ENCODE data around the gene FYN. TPM values are rescaled to one million over a fixed set of nuclear protein-coding genes. Genes with fewer than 3 reads are reported as not detected.

Gene FYN
- total RNA-seq, 1 experiment from 2014 or later = 18.5 TPM

DNA sequence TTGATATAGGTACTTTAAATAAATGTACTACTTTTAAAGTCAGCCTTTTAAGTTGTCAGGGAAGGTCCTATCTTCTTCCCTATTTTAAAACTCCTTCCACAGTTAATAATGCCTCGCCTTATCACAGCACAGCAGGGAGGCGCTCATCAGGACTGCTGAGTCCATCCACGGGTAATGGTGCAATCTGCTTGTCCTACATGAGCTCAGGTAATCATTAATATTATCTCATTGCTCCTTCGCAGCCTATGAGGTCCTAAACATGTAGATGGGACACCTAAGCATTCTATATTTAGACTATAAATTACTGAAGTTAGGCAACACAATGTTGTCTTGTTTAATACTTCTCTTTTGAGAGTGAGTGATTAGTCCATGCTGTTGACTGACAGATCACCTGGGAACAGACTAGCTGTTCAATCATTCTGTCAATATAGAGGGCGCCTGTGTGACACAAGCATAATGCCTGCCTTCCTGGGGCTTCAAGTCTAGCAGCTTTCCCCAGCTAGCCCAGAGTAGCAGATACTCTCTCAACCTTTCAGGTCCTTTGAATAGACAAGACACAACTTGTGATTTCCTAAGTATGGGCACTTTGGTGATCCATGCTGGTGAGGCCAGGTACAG is 91.0 kb downstream of the FYN start:
- H3K27me3 ChIP-seq (ENCODE audit: insufficient read depth, low read length) = no peaks in the 10 kb centered on the region
- H3K9me3 ChIP-seq (ENCODE audit: control insufficient read depth in 1 of 2, insufficient read depth in 1 of 2, low read depth in 1 of 2, low read length in 2 of 2) = no peaks in the 10 kb centered on the region
- ChIA-PET CTCF (no interaction called here), POLR2A (no interaction called here), RAD21 (ENCODE audit: low non-redundant PET in 1 of 2, low total read pairs in 2 of 2, uncharacterized antibody in 2 of 2, unreplicated experiment in 2 of 2) (no interaction called here)
- H4K20me1 ChIP-seq (ENCODE audit: insufficient read depth) = no peaks in the 10 kb centered on the region
- H3K27ac ChIP-seq (ENCODE audit: low read depth, low read length) = no peak overlapping the region
- intact Hi-C loops (cut with micrococcal nuclease) = no loop called here
- no peaks in the 10 kb centered on the region for H3K9me2 ChIP-seq (ENCODE audit: insufficient read depth)
- ATAC-seq = no peak
- H3K9ac ChIP-seq (ENCODE audit: low read length) = no peak overlapping the region
- H3K79me2 ChIP-seq (ENCODE audit: insufficient read depth, low read length) = no peaks in the 10 kb centered on the region
- no peak overlapping the region for H3K4me3 ChIP-seq (replicated peaks in 1 of 2; ENCODE audit: low read depth in 1 of 2, low read length in 2 of 2)
- no peaks in the 10 kb centered on the region for H3K36me3 ChIP-seq (ENCODE audit: control insufficient read depth in 1 of 2, insufficient read depth in 2 of 2, low read length in 2 of 2)
- no peak overlapping the region for H3K4me2 ChIP-seq (ENCODE audit: low read length)
- no peak overlapping the region for H2AFZ ChIP-seq (ENCODE audit: low read depth, low read length, poor library complexity, severe bottlenecking)
- no TSS peak for BruUV-seq (replicated peaks)
- TF ChIP-seq CEBPB (IDR thresholded peaks at IDR 0.05; ENCODE audit: low read depth) = no peak
- no peak for DNase-seq (ENCODE audit: low read depth, low spot score)
- H3K4me1 ChIP-seq (ENCODE audit: control insufficient read depth in 1 of 2, insufficient read depth in 2 of 2, low read length in 2 of 2) = no peaks in the 10 kb centered on the region

DNA sequence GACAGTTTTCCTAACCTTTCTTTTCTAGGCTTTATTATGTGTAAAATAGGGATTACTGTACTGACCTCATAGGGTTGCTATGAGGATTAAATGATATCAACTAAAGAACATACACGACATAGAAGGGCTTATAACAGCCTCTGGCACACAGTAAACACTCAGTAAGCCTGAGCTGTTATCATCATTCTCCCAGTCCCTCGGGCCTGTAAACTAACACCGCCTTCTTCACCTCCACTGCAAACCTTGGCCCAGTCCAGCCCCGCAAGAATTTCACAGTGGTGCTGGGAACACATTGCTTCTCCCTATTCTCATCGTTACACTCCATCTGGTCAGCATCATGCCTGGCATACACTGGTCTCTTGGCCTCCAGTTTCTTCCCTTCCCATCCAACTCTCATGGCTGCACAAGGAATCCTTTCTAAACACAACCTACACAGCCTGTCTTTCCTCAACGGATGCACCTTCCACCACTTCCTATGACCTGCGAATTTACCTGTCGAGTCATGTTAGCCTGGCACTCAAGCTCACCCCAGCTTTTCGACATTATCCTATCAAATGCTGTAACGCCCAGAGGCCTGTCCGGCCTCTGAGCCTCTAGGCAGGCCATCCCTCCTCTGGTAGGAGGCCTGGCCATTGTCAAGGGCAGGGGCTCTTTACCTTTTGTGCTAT is 92.1 kb downstream of the FYN start:
- Histone ChIP-seq H3K4me2 (ENCODE audit: low read length) (no peak overlapping the region), H3K4me3 (replicated peaks in 1 of 2; ENCODE audit: low read depth in 1 of 2, low read length in 2 of 2) (no peak overlapping the region), H3K9me2 (ENCODE audit: insufficient read depth) (no peaks in the 10 kb centered on the region), H3K9me3 (ENCODE audit: control insufficient read depth in 1 of 2, insufficient read depth in 1 of 2, low read depth in 1 of 2, low read length in 2 of 2) (no peaks in the 10 kb centered on the region), H3K36me3 (ENCODE audit: control insufficient read depth in 1 of 2, insufficient read depth in 2 of 2, low read length in 2 of 2) (no peaks in the 10 kb centered on the region), H2AFZ (ENCODE audit: low read depth, low read length, poor library complexity, severe bottlenecking) (no peak overlapping the region), H3K4me1 (ENCODE audit: control insufficient read depth in 1 of 2, insufficient read depth in 2 of 2, low read length in 2 of 2) (no peaks in the 10 kb centered on the region), H4K20me1 (ENCODE audit: insufficient read depth) (no peaks in the 10 kb centered on the region), H3K27ac (ENCODE audit: low read depth, low read length) (no peak overlapping the region), H3K9ac (ENCODE audit: low read length) (no peak overlapping the region), H3K79me2 (ENCODE audit: insufficient read depth, low read length) (no peaks in the 10 kb centered on the region), H3K27me3 (ENCODE audit: insufficient read depth, low read length) (no peaks in the 10 kb centered on the region)
- ATAC-seq = no peak
- ChIA-PET CTCF (no interaction called here), POLR2A (no interaction called here), RAD21 (ENCODE audit: low non-redundant PET in 1 of 2, low total read pairs in 2 of 2, uncharacterized antibody in 2 of 2, unreplicated experiment in 2 of 2) (no interaction called here)
- DNase-seq (ENCODE audit: low read depth, low spot score) = no peak
- intact Hi-C loops (cut with micrococcal nuclease) = no loop called here
- no TSS peak for BruUV-seq (replicated peaks)
- TF ChIP-seq, protein P1, sequence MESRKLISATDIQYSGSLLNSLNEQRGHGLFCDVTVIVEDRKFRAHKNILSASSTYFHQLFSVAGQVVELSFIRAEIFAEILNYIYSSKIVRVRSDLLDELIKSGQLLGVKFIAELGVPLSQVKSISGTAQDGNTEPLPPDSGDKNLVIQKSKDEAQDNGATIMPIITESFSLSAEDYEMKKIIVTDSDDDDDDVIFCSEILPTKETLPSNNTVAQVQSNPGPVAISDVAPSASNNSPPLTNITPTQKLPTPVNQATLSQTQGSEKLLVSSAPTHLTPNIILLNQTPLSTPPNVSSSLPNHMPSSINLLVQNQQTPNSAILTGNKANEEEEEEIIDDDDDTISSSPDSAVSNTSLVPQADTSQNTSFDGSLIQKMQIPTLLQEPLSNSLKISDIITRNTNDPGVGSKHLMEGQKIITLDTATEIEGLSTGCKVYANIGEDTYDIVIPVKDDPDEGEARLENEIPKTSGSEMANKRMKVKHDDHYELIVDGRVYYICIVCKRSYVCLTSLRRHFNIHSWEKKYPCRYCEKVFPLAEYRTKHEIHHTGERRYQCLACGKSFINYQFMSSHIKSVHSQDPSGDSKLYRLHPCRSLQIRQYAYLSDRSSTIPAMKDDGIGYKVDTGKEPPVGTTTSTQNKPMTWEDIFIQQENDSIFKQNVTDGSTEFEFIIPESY (IDR thresholded peaks at IDR 0.05; ENCODE audit: extremely low read depth, insufficient replicate concordance, low read length) = no peak
- TF ChIP-seq RAD21 (IDR thresholded peaks at IDR 0.05; ENCODE audit: low read depth) (no peak), FOSL1 (IDR thresholded peaks at IDR 0.05; ENCODE audit: low read depth) (no peak), EGR1 (IDR thresholded peaks at IDR 0.05; ENCODE audit: low read depth) (no peak), ZFX (IDR thresholded peaks at IDR 0.05) (no peak), YY1 (IDR thresholded peaks at IDR 0.05; ENCODE audit: extremely low read depth, insufficient replicate concordance, low read depth, low read length) (no peak), JUND (IDR thresholded peaks at IDR 0.05) (no peak), CEBPB (IDR thresholded peaks at IDR 0.05; ENCODE audit: low read depth) (no peak), EZH2phosphoT487 (IDR thresholded peaks at IDR 0.05; ENCODE audit: borderline replicate concordance) (no peak), POLR2AphosphoS5 (IDR thresholded peaks at IDR 0.05; ENCODE audit: low read depth, low read length) (no peak)
- TF ChIP-seq, protein P2, sequence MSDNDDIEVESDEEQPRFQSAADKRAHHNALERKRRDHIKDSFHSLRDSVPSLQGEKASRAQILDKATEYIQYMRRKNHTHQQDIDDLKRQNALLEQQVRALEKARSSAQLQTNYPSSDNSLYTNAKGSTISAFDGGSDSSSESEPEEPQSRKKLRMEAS (IDR thresholded peaks at IDR 0.05) = no peak
- TF ChIP-seq, protein P3, sequence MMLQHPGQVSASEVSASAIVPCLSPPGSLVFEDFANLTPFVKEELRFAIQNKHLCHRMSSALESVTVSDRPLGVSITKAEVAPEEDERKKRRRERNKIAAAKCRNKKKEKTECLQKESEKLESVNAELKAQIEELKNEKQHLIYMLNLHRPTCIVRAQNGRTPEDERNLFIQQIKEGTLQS (IDR thresholded peaks at IDR 0.05) = no peak
- TF ChIP-seq, protein P4, sequence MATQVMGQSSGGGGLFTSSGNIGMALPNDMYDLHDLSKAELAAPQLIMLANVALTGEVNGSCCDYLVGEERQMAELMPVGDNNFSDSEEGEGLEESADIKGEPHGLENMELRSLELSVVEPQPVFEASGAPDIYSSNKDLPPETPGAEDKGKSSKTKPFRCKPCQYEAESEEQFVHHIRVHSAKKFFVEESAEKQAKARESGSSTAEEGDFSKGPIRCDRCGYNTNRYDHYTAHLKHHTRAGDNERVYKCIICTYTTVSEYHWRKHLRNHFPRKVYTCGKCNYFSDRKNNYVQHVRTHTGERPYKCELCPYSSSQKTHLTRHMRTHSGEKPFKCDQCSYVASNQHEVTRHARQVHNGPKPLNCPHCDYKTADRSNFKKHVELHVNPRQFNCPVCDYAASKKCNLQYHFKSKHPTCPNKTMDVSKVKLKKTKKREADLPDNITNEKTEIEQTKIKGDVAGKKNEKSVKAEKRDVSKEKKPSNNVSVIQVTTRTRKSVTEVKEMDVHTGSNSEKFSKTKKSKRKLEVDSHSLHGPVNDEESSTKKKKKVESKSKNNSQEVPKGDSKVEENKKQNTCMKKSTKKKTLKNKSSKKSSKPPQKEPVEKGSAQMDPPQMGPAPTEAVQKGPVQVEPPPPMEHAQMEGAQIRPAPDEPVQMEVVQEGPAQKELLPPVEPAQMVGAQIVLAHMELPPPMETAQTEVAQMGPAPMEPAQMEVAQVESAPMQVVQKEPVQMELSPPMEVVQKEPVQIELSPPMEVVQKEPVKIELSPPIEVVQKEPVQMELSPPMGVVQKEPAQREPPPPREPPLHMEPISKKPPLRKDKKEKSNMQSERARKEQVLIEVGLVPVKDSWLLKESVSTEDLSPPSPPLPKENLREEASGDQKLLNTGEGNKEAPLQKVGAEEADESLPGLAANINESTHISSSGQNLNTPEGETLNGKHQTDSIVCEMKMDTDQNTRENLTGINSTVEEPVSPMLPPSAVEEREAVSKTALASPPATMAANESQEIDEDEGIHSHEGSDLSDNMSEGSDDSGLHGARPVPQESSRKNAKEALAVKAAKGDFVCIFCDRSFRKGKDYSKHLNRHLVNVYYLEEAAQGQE (IDR thresholded peaks at IDR 0.05; ENCODE audit: low read depth) = no peak
